ENCODE measurements around the gene MCRIP1. TPM values are rescaled to one million over a fixed set of nuclear protein-coding genes. Genes with fewer than 3 reads are reported as not detected.

The MCRIP1 gene, protein sequence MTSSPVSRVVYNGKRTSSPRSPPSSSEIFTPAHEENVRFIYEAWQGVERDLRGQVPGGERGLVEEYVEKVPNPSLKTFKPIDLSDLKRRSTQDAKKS
- 23.6 and 23.8 TPM in 2 replicates for total RNA-seq

DNA sequence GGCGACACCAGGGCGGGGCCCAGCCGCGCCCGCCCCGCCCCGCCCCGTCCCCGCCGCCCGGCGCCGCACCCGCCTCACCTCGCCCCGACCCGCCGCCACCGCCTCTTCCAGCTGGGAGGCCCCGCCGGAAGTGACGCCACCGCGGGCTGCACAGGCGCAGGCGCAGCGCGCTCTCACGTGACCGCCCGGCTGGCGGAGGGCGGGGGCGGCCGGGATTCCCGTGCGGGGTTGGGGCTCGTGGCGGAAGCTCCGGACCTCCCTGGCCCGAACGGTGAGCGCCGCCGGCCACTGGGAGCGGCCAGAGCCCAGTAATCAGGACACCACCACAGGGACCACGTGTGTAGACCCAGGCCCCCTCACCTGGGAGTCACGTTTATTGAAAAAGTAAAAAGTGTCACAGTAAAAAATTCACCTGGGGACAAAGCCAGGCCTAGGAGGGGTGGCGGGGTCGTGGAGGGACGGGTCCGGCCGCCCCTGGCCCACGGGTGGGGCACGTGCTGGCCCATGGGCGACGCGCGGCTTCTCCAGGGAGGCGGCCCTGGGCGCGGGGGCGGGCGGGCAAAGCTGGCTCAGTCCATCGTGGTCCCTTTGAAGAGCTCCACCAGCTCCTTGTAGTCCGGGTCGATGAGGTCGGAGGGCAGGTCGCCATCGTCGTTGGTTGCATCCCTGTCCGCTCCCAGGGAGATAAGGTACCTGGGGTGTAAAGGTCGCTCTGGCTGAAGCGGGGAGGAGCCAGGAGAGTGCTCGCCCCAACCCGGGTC lies at the start of gene MCRIP1:
MCRIP1 (minus strand) TSS at position 132 of the 761 bp plus-strand sequence. CDS start 8,785 bp downstream, outside the sequence.

DNA sequence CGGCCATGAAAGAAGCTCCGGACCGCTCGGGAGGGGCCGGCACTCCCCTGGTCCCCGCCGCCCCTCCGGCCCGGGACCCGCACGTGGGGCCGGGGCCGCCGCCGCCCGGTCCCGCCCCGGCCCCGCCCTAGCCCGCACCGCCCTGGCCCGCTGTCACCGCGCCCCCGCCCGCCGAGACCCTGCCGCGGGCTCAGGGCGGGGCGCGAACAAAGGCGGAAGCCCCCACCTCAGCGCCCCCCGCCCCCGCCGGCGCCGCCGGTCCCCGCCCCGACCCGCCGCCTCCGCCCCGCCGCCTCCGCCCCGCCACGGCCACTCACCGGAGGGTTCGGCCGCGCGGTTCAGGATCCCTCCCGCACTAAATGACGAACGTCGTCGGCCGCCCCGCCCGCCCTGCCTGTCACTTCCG lies 37.9 kb upstream of the MCRIP1 start, which contains the start of gene ARHGDIA:
ARHGDIA (minus strand) TSS at position 357 of the 406 bp plus-strand sequence. CDS start 1,407 bp downstream, outside the sequence.

GRCh38 chr17:81859906-81860755 lies 27.0 kb upstream of the MCRIP1 start, which contains the start of gene P4HB:
Gene P4HB (minus strand): TSS chr17:81860535. CDS start chr17:81860471, 64 bp downstream.

DNA sequence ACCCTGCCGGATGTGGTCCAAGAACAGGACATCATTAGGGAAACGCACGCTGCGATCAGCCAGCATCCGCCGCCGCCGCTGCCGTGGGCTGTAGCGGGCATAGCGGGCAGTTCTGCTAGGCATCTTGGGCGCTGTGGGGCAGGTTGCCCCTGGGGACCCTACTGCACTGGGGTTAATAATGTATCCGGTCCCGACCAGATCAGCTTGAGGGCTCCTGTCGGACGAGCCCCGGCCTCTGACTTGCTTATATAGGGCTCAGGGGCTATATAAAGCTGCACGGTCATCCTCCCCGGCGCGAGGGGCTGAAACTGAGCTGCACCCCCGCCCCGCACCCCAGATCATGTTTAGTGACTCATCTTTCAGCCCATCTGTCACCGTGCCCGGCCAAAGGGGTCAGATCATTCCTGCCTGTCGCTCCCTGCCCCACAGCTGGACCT lies 1.8 kb upstream of the MCRIP1 start, which contains the start of gene PPP1R27:
PPP1R27 (minus strand) TSS at position 220 of the 437 bp plus-strand sequence; CDS start at position 123, 97 bp downstream.

GRCh38 chr17:81803728-81804558 lies 29.1 kb downstream of the MCRIP1 start, which contains the start of gene GCGR:
Gene GCGR (plus strand): TSS chr17:81804150. CDS start chr17:81809019, 4,869 bp downstream.

Other genes starting within 250 kb of the MCRIP1 start
- 59.5 and 93.4 TPM in 2 replicates for gene NPLOC4, start 196.2 kb downstream of the MCRIP1 start, total RNA-seq
- 0.68 and 3.2 TPM in 2 replicates for gene TSPAN10, start 196.1 kb downstream of the MCRIP1 start, total RNA-seq
- gene PDE6G, start 176.7 kb downstream of the MCRIP1 start, total RNA-seq: 0.21 TPM in 1 of 2 replicates, not detected in the other
- gene OXLD1, start 166.7 kb downstream of the MCRIP1 start, total RNA-seq: 31.8 and 64.9 TPM in 2 replicates
- gene CCDC137, start 166.6 kb downstream of the MCRIP1 start, total RNA-seq: 9.9 and 13.0 TPM in 2 replicates
- gene ARL16, start 149.5 kb downstream of the MCRIP1 start, total RNA-seq: 12.7 and 23.2 TPM in 2 replicates
- gene HGS, start 149.3 kb downstream of the MCRIP1 start, total RNA-seq: 72.5 and 120 TPM in 2 replicates
- 14.0 and 15.7 TPM in 2 replicates for gene MRPL12, start 129.9 kb downstream of the MCRIP1 start, total RNA-seq
- gene SLC25A10, start 121.0 kb downstream of the MCRIP1 start, total RNA-seq: 14.4 and 24.3 TPM in 2 replicates
- 0.07 TPM in 1 of 2 replicates, not detected in the other for gene GCGR, start 29.1 kb downstream of the MCRIP1 start, total RNA-seq
- gene PPP1R27, start 1.8 kb upstream of the MCRIP1 start, total RNA-seq: not detected in 2 replicates
- 966 and 1,211 TPM in 2 replicates for gene P4HB, start 27.2 kb upstream of the MCRIP1 start, total RNA-seq
- 67.0 and 138 TPM in 2 replicates for gene ARHGDIA, start 38.0 kb upstream of the MCRIP1 start, total RNA-seq
- 74.2 and 108 TPM in 2 replicates for gene ALYREF, start 58.3 kb upstream of the MCRIP1 start, total RNA-seq
- 90.8 and 154 TPM in 2 replicates for gene ANAPC11, start 58.4 kb upstream of the MCRIP1 start, total RNA-seq
- gene NPB, start 68.9 kb upstream of the MCRIP1 start, total RNA-seq: under 0.01 and 0.21 TPM in 2 replicates
- gene PCYT2, start 78.1 kb upstream of the MCRIP1 start, total RNA-seq: 26.7 and 27.9 TPM in 2 replicates
- 34.8 and 44.8 TPM in 2 replicates for gene SIRT7, start 84.9 kb upstream of the MCRIP1 start, total RNA-seq
- gene MAFG, start 94.4 kb upstream of the MCRIP1 start, total RNA-seq: 34.5 and 39.3 TPM in 2 replicates
- gene PYCR1, start 104.0 kb upstream of the MCRIP1 start, total RNA-seq: 128 and 141 TPM in 2 replicates
- not detected in 2 replicates for gene MYADML2, start 113.9 kb upstream of the MCRIP1 start, total RNA-seq
- 0.07 TPM in 1 of 2 replicates, not detected in the other for gene NOTUM, start 127.9 kb upstream of the MCRIP1 start, total RNA-seq
- 18.7 and 21.5 TPM in 2 replicates for gene ASPSCR1, start 144.3 kb upstream of the MCRIP1 start, total RNA-seq
- gene CENPX, start 189.6 kb upstream of the MCRIP1 start, total RNA-seq: 11.7 and 17.8 TPM in 2 replicates
- 2.7 and 7.8 TPM in 2 replicates for gene LRRC45, start 190.0 kb upstream of the MCRIP1 start, total RNA-seq
- gene RAC3, start 198.4 kb upstream of the MCRIP1 start, total RNA-seq: 16.7 and 22.6 TPM in 2 replicates
- gene DCXR, start 204.4 kb upstream of the MCRIP1 start, total RNA-seq: 40.5 and 110 TPM in 2 replicates
- 42.7 and 45.4 TPM in 2 replicates for gene RFNG, start 218.5 kb upstream of the MCRIP1 start, total RNA-seq
- 75.2 and 84.1 TPM in 2 replicates for gene GPS1, start 218.6 kb upstream of the MCRIP1 start, total RNA-seq
- 104 and 133 TPM in 2 replicates for gene DUS1L, start 232.5 kb upstream of the MCRIP1 start, total RNA-seq